ENCODE data around the gene NUDT5. TPM values are rescaled to one million over a fixed set of nuclear protein-coding genes. Genes with fewer than 3 reads are reported as not detected.
A peak's percentile ranks its signal among the peaks of the same experiment; 100 is the strongest.

NUDT5 gene
- total RNA-seq, 4 donors from 2014 or later, result 37.2 to 49.2 (median 41.8) TPM

DNA sequence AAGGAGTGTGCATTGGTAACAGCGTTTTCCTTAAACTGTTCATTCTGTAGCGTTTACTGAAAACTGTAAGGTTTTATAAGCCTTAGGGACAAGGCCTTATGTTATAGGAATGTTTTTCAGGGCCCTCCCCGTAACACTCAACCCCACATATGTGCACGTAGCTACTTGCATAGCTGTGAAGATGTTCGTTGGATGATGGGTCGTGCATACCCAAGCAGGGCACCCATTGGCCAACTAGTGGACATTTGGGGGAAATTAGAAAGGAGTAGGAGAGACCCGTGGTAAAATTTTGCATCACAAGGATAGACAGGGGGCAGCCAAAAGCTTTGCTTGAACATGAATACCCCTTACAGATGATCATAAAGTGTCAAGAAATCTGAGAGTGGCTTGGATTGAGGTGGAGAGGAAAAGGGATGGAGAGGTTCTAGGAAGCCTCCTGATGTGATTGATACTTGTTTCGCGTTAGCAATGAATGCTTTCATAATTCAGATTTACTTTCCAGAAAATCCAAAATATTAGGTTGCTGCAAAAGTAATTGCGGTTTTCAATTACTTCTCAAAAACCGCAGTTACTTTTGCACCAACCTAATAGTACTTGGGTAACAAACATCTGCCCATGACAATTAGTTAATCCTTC is 65.3 kb downstream of the NUDT5 start:
- TF ChIP-seq, protein P1, sequence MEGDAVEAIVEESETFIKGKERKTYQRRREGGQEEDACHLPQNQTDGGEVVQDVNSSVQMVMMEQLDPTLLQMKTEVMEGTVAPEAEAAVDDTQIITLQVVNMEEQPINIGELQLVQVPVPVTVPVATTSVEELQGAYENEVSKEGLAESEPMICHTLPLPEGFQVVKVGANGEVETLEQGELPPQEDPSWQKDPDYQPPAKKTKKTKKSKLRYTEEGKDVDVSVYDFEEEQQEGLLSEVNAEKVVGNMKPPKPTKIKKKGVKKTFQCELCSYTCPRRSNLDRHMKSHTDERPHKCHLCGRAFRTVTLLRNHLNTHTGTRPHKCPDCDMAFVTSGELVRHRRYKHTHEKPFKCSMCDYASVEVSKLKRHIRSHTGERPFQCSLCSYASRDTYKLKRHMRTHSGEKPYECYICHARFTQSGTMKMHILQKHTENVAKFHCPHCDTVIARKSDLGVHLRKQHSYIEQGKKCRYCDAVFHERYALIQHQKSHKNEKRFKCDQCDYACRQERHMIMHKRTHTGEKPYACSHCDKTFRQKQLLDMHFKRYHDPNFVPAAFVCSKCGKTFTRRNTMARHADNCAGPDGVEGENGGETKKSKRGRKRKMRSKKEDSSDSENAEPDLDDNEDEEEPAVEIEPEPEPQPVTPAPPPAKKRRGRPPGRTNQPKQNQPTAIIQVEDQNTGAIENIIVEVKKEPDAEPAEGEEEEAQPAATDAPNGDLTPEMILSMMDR (IDR thresholded peaks at IDR 0.05), result peak in 1 of 2 donors; percentile 27
- TF ChIP-seq POLR2A (IDR thresholded peaks at IDR 0.05) (no peak), POLR2AphosphoS5 (IDR thresholded peaks at IDR 0.05) (no peak)
- no peak overlapping the region for H3K27ac ChIP-seq
- peak overlapping the region; percentile 83 for H3K4me3 ChIP-seq
- peaks cover 10% of the 10 kb centered on the region for H3K36me3 ChIP-seq
- H3K27me3 ChIP-seq, result no peaks in the 10 kb centered on the region
- DNase-seq (ENCODE audit: low spot score in 2 of 2), result no peak
- no peaks in the 10 kb centered on the region for H3K9me3 ChIP-seq
- WGBS, result 28% methylated on average over 11 of the region's 11 CpGs
- peaks cover 10% of the 10 kb centered on the region for H3K4me1 ChIP-seq

DNA sequence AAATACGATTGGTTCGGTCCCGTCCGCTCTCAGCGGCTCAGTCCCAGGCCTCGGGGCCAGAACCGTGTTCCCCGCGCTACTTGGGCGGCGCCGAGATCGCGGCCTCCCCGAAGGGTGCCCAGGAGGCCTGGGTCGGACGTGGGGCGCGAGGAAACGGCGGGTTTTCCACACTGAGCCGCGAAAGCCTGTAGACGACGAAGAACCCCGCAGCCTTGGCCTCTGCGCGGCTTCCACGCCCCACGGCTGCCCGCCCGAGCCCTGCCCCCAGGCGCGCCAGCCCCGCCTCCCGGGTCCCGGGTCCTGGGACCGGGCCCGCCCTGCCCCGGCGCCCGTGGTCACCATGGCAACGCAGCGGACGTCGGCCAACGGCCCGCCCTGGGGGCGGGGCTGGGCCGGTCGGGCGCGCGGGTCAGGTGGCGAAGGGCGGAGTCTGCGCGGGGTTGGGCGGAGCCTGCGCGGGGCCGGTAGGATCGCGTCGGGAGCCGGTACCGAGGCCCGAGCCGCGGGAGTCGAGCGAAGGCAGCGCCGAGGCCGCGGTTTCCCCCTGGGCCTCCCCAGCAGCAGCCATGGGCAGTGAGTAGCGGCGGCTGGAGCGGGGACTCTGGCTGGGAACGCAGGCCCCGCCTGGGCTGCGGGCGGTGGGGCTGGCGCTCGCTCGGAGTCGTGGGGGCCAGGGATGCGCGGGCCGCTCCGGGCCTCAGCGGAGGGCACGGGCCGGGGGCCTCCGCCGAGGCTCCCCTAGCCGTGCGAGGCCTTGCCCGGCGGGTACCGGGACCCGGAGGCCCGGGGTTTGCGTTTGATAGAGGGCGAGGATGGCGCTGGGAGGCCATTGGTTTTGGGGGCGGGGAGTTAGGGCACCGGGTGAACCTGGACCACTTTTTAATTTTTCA is 66.2 kb downstream of the NUDT5 start, which contains the start of gene SEC61A2:
SEC61A2 (plus strand) TSS at position 456 of the 890 bp plus-strand sequence; CDS start at position 567, 111 bp downstream.
- WGBS, result 0% methylated on average over 12 of the region's 108 CpGs
- H3K27me3 ChIP-seq, result no peaks in the 10 kb centered on the region
- H3K9me3 ChIP-seq, result no peaks in the 10 kb centered on the region
- H3K27ac ChIP-seq, result peak within 1 kb of the TSS; percentile 92
- TF ChIP-seq POLR2AphosphoS5 (IDR thresholded peaks at IDR 0.05) (peak in 1 of 3 donors; percentile 47), EP300 (IDR thresholded peaks at IDR 0.05) (no peak), POLR2A (IDR thresholded peaks at IDR 0.05) (peak in 1 of 2 donors; percentile 21)
- TF ChIP-seq, protein P1 (IDR thresholded peaks at IDR 0.05), result no peak
- peak within 1 kb of the TSS; percentile 83 for H3K4me3 ChIP-seq
- peaks cover 3% of the 10 kb centered on the region for H3K36me3 ChIP-seq
- peak; percentile 95 to 97 for DNase-seq (ENCODE audit: low spot score in 2 of 2)
- peaks cover 10% of the 10 kb centered on the region for H3K4me1 ChIP-seq

GRCh38 chr10:12121673-12122072 is 74.0 kb downstream of the NUDT5 start:
- Histone ChIP-seq H3K4me3 (no peak overlapping the region), H3K36me3 (peaks cover 34% of the 10 kb centered on the region), H3K27ac (no peak overlapping the region), H3K27me3 (no peaks in the 10 kb centered on the region), H3K9me3 (no peaks in the 10 kb centered on the region), H3K4me1 (no peaks in the 10 kb centered on the region)
- no peak for DNase-seq (ENCODE audit: low spot score in 2 of 2)
- WGBS, result 90% methylated on average over 4 of the region's 4 CpGs
- TF ChIP-seq, protein P1 (IDR thresholded peaks at IDR 0.05), result no peak
- no peak for TF ChIP-seq POLR2A (IDR thresholded peaks at IDR 0.05)
- TF ChIP-seq POLR2AphosphoS5 (IDR thresholded peaks at IDR 0.05), result no peak
- TF ChIP-seq EP300 (IDR thresholded peaks at IDR 0.05), result no peak

Other genes with a start within 250 kb of the NUDT5 start
- 10 to 100 TPM; 15.6 to 31.9 (median 16.1) TPM for gene UPF2, start 153.1 kb downstream of the NUDT5 start, total RNA-seq
- 10 to 100 TPM in 3 of 4 donors, 1 to 10 TPM in 1; 9.1 to 21.2 (median 18.3) TPM for gene DHTKD1, start 126.9 kb downstream of the NUDT5 start, total RNA-seq
- gene SEC61A2, start 66.2 kb downstream of the NUDT5 start, total RNA-seq, result 10 to 100 TPM in 1 of 4 donors, 1 to 10 TPM in 3; 3.5 to 18.3 (median 7.3) TPM
- gene CDC123, start 297 bp upstream of the NUDT5 start, total RNA-seq, result 10 to 100 TPM; 58.1 to 86.7 (median 69.3) TPM
- 10 to 100 TPM; 26.4 to 31.3 (median 30.2) TPM for gene CAMK1D, start 153.7 kb upstream of the NUDT5 start, total RNA-seq